Right atrium auricular region (tissue), 2 donors: ENCODE data around the gene ODC1. TPM values are rescaled to one million over a fixed set of nuclear protein-coding genes. Genes with fewer than 3 reads are reported as not detected.

Experiments
- DNase-seq: peaks from one replicate; pipeline ENCODE4 v3.0.0-alpha.2; 2019; ENCODE audit warnings: low spot score
- H3K27ac ChIP-seq, 2 donors: fragments of 200-600 bp; sonication (generic); 1 replicate in 1 of 2; 2 replicates in 1 of 2; pipeline ENCODE4 v1.5.1; 2016 to 2019
- H3K27me3 ChIP-seq, 2 donors: fragments of 200-600 bp; sonication (generic); one replicate each; pipeline versions ENCODE4 v1.5.1 to v1.6.0; 2017 to 2019
- H3K36me3 ChIP-seq: fragments of 200-600 bp; sonication (generic); one replicate; pipeline ENCODE4 v1.5.1; 2016
- H3K4me1 ChIP-seq, 2 donors: fragments of 200-600 bp; sonication (generic); one replicate each; pipeline versions ENCODE4 v1.5.1 to v1.6.0; 2017 to 2019
- H3K4me3 ChIP-seq, 2 donors: fragments of 200-600 bp; sonication (generic); 1 replicate in 1 of 2; 2 replicates in 1 of 2; pipeline ENCODE4 v1.5.1; 2017 to 2019; ENCODE audit warnings: mild to moderate bottlenecking in 1 of 2, moderate library complexity in 1 of 2
- H3K9me3 ChIP-seq, 2 donors: fragments of 200-600 bp; sonication (generic); one replicate each; pipeline ENCODE4 v1.5.1; 2019
- total RNA-seq, 2 donors: library from RNA; depleted of rRNA; stranded (reverse); fragments of >200 nt; gene quantifications; one replicate each; pipeline ENCODE4 v1.1.0, GENCODE V29; 2016
- TF ChIP-seq, protein P1 (sequence below), 2 donors: fragments of 200-600 bp; sonication (generic); IDR thresholded peaks; one replicate each; pipeline ENCODE4 v1.5.1; 2019; ENCODE audit warnings: antibody characterized with exemption in 2 of 2

Gene ODC1
- total RNA-seq, 2 donors from 2014 or later: 41.3 to 73.9 TPM

DNA sequence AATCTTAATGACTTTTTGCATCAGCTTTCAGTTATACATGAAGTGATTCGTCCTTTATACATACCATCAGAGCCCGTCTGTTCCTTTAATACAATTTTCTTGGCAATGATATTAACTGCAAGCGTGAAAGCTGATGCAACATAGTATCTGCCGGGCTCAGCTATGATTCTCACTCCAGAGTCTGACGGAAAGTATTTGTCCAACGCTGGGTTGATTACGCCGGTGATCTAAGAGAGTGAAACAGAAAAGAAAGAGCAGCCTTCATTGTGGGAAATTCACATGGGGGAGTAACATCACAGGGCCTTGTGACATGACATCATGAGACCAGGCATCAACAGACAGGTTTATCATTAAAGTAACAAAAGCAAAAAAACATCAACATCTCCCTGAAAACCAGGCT lies 6.2 kb downstream of the ODC1 start:
- peaks cover 56% of the 10 kb centered on the region for H3K36me3 ChIP-seq
- no peaks in the 10 kb centered on the region for H3K27me3 ChIP-seq
- TF ChIP-seq, protein P1, sequence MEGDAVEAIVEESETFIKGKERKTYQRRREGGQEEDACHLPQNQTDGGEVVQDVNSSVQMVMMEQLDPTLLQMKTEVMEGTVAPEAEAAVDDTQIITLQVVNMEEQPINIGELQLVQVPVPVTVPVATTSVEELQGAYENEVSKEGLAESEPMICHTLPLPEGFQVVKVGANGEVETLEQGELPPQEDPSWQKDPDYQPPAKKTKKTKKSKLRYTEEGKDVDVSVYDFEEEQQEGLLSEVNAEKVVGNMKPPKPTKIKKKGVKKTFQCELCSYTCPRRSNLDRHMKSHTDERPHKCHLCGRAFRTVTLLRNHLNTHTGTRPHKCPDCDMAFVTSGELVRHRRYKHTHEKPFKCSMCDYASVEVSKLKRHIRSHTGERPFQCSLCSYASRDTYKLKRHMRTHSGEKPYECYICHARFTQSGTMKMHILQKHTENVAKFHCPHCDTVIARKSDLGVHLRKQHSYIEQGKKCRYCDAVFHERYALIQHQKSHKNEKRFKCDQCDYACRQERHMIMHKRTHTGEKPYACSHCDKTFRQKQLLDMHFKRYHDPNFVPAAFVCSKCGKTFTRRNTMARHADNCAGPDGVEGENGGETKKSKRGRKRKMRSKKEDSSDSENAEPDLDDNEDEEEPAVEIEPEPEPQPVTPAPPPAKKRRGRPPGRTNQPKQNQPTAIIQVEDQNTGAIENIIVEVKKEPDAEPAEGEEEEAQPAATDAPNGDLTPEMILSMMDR (IDR thresholded peaks at IDR 0.05): no peak
- no peaks in the 10 kb centered on the region for H3K9me3 ChIP-seq
- no peak overlapping the region for H3K4me3 ChIP-seq
- no peak overlapping the region for H3K27ac ChIP-seq
- H3K4me1 ChIP-seq: peaks cover 0 to 9% of the 10 kb centered on the region in 2 donors
- DNase-seq: no peak

DNA sequence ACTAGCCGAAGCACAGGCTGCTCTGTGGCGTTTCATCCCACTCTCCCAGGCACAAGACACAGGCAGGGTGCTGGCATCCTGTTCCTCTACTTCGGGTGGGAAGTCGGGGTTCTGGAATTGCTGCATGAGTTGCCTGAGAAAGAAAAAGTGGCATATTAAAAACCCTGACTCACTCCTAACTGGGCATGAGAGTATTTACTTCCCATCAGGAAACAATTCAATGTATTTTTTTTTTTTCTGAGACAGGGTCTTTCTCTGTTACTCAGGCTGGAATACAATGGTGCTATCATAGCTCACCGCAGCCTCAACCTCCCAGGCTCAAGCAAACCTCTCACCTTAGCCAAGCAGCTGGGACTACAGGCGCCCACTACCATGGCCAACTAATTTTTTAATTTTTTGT lies 7.4 kb downstream of the ODC1 start:
- no peak for DNase-seq
- Histone ChIP-seq H3K27ac (no peak overlapping the region), H3K36me3 (peaks cover 56% of the 10 kb centered on the region), H3K4me1 (peaks cover 0 to 4% of the 10 kb centered on the region in 2 donors), H3K9me3 (no peaks in the 10 kb centered on the region), H3K4me3 (no peak overlapping the region), H3K27me3 (no peaks in the 10 kb centered on the region)
- TF ChIP-seq, protein P1 (IDR thresholded peaks at IDR 0.05): no peak

DNA sequence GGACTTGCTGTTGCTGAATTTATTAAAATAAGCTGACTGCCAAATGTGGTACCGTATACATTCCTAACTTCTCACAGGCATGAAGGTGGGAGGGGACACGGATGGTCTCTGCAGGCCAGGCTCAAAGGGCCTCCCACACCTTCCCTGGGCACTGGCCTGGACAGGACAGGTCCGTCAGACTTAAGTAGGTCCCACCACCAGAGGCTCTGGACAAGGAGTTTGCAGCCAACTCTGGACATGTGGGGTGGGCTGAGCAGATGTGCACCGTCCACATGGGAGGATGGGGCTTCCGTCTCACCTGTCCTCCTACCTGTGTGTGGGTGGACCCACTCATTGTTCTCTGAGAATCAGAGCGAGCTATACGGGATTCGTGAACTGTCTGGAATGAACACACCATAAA lies 8.2 kb downstream of the ODC1 start:
- peaks cover 55% of the 10 kb centered on the region for H3K36me3 ChIP-seq

DNA sequence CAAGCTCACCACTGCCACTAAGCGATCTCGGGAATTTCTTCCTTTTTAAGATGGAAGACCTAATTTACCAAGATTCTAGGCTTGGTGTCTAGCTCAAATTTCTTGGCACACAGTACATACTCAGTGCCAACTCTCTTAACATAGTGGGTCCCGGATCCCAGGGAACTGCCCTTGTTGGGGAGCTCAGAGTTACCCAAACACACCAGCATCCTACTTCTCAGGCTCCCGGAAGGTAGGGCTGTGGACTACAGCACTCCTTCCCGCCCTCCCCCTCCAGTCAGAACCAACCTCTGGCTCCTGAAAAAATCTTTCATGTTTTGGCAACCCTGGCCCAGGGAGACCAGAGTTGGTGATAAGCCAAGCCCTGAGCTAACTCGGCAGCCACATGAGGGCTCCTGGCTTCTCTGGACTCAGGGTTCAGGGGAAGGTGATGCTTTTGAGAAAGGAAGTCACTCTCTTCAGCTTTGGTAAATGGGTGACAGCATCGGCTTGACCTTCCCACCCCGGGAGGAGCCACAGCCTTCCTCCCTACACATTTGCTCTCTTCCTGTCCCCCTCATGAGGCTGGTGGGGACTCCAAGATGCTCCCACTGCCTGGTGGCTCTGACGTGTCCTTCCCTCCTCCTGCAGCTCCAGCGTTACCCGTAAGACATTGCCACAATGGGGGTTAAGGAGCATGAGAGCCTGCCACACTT lies 8.8 kb downstream of the ODC1 start:
- H3K4me1 ChIP-seq: peaks cover 0 to 9% of the 10 kb centered on the region in 2 donors
- no peaks in the 10 kb centered on the region for H3K27me3 ChIP-seq
- TF ChIP-seq, protein P1 (IDR thresholded peaks at IDR 0.05): no peak
- H3K9me3 ChIP-seq: no peaks in the 10 kb centered on the region
- no peak for DNase-seq
- peaks cover 48% of the 10 kb centered on the region for H3K36me3 ChIP-seq
- H3K27ac ChIP-seq: no peak overlapping the region
- H3K4me3 ChIP-seq: no peak overlapping the region

More for the DNA sequence above, 8.2 kb downstream of the ODC1 start:
- H3K27me3 ChIP-seq: no peaks in the 10 kb centered on the region
- H3K27ac ChIP-seq: no peak overlapping the region
- TF ChIP-seq, protein P1 (IDR thresholded peaks at IDR 0.05): no peak
- H3K4me3 ChIP-seq: no peak overlapping the region
- no peaks in the 10 kb centered on the region for H3K9me3 ChIP-seq
- peaks cover 0 to 4% of the 10 kb centered on the region in 2 donors for H3K4me1 ChIP-seq
- DNase-seq: no peak

DNA sequence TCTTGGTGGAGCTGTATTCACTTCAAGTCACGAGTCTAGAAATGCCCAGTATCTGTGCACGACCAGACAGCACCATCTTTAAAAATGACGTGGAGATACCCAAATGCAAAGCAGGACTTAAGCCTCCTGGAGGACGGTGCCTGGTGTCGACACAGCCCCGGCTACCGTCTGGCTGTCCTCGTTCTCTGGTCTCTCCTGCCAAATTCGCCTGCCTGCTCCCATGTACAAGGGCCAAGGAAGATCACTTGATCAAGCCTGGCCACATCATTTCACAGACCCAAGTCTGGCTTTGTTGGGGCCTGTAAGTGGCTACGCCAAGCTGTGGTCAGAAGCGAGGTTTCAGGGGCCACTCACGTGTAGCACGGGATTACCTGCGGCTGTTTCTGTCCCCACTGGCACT lies 9.4 kb downstream of the ODC1 start:
- peaks cover 42% of the 10 kb centered on the region for H3K36me3 ChIP-seq
- TF ChIP-seq, protein P1 (IDR thresholded peaks at IDR 0.05): no peak
- peaks cover 0 to 9% of the 10 kb centered on the region in 2 donors for H3K4me1 ChIP-seq
- H3K4me3 ChIP-seq: no peak overlapping the region
- DNase-seq: no peak
- H3K9me3 ChIP-seq: no peaks in the 10 kb centered on the region
- no peaks in the 10 kb centered on the region for H3K27me3 ChIP-seq
- no peak overlapping the region for H3K27ac ChIP-seq

DNA sequence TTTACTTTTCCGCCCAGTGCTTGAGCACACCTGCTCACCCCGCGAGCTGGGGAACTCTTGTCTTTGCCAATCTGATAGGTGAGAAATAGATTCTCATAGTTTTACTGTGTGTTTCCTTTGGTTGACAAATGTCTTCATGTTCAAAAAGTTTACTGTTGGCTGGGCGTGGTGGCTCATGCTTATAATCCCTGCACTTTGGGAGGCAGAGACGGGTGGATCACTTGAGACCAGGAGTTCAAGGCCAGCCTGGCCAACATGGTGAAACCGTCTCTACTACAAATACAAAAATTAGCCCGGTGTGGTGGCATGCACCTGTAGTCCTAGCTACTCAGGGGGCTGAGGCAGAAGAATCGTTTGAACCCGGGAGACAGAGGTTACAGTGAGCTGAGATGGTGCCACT lies 10.3 kb downstream of the ODC1 start:
- H3K4me3 ChIP-seq: no peak overlapping the region
- H3K27me3 ChIP-seq: no peaks in the 10 kb centered on the region
- H3K9me3 ChIP-seq: no peaks in the 10 kb centered on the region
- TF ChIP-seq, protein P1 (IDR thresholded peaks at IDR 0.05): no peak
- peaks cover 0 to 9% of the 10 kb centered on the region in 2 donors for H3K4me1 ChIP-seq
- H3K27ac ChIP-seq: no peak overlapping the region
- DNase-seq: no peak
- H3K36me3 ChIP-seq: peaks cover 33% of the 10 kb centered on the region
